HEK293T (cell line): ENCODE results near the gene BSCL2.

Experiments used
- ELF4 ChIP-seq: fragments of 450-650 bp; IDR thresholded peaks from 2 replicates; pipeline ENCODE4 v1.6.1; 2017; ENCODE audit warnings: antibody characterized with exemption
- HDGF ChIP-seq: fragments of 450-650 bp; IDR thresholded peaks from 2 replicates; pipeline ENCODE4 v1.6.1; 2017; ENCODE audit warnings: antibody characterized with exemption, borderline replicate concordance
- L3MBTL2 ChIP-seq: fragments of 450-650 bp; conservative IDR thresholded peaks from 2 replicates; pipeline ENCODE4 v1.6.1; 2016; ENCODE audit warnings: mild to moderate bottlenecking
- SUZ12 ChIP-seq: fragments of 450-650 bp; IDR thresholded peaks from 2 replicates; pipeline ENCODE4 v1.6.1; 2016; ENCODE audit warnings: mild to moderate bottlenecking

- TF ChIP-seq ELF4 (no peak), SUZ12 (no peak), HDGF (no peak), L3MBTL2 (no peak)
These were observed 30.1 kb downstream of the BSCL2 start for GRCh38 chr11:62677156-62677555.
